Stimulated activated CD4-positive, alpha-beta T cell treated with anti-CD3 and anti-CD28 coated beads, TNF-alpha, amount 100 ng/mL, for 48 hours (primary cell): ENCODE data around the gene PTPRK.

Experiments used
- DNase-seq, 3 donors: peaks; one replicate each; pipeline ENCODE4 v3.0.0-alpha.2; 2020; ENCODE audit warnings: low read depth in 3 of 3

The PTPRK gene

DNA sequence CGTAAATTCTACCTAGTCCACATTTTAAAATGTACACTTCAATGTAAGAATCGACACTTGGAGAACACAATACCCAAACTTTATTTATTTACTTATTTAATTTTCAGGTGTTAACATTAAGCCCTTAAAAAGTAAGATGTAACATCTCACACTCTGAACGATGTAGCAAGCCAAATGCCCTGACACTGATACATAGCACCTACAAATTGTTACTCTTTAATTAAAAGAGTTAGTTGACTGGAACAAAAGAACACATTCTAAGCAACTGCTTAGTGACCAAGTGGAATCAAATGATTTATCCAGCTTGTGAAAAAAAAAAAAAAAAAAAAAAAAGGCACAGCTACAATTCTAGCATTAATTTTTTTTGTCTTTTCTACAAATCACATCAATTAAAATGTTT, 327.4 kb downstream of the PTPRK start:
- DNase-seq = no peak

DNA sequence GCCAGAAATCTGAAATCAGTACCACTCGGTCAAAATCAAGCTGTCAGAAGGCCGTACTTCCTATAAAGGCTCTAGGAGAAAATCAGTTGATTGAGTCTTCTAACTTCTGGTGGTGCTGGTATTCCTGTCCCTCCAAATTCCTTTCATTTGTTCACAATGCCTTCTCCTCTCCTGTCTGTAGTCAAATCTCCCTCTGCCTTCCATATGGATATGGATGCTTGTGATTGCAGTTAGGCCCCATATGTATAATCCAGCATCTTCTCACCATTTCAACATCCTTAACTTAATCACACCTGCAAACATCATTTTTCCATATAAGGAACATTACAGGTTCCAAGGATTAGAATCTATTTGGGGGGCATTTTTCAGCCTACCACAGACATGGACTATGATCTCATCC, 331.7 kb downstream of the PTPRK start:
- DNase-seq = no peak

DNA sequence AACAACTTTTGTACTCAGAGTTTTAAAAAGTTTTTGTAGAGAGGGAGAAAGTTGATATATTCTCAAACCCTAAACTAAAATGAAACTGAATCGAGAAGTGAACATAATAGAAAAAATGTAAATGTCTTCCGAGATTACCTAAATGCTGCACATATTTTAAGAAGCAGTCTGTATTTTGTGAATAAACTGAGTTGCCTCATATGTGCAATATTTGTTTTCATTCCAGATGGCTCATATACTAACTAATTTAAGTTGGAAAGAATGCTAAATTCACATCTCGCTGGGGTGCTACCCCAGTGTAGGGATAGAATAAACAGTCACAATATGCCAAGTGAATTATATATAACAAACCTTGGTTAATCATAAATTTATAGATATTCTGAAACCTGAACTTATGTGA, 333.7 kb downstream of the PTPRK start:
- DNase-seq = no peak

DNA sequence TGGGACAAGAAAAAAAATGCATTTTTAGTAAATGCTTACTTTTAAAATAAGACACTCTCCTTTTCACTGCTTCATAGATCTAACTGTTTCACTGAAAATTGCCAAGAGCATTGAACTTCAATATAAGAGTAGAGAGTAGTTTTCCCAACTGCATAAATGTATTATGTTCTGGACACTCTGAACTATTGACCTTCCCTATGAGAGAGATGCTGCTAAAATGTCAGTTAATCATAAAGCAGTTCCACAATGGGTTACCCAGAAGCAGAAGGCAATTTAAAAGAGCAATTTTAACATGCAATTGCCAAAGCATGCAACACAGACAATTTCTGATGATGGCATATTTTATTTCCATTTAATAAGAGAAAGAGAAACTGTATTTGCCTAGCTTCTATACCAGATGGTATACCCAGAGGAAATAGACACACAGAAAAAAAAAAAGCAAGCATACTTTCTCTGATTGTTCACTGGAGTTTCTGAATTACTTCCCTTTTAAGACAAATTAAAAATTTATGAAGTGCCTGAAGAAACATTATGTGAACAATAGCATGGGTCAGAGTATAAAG, 340.4 kb downstream of the PTPRK start:
- DNase-seq = no peak

DNA sequence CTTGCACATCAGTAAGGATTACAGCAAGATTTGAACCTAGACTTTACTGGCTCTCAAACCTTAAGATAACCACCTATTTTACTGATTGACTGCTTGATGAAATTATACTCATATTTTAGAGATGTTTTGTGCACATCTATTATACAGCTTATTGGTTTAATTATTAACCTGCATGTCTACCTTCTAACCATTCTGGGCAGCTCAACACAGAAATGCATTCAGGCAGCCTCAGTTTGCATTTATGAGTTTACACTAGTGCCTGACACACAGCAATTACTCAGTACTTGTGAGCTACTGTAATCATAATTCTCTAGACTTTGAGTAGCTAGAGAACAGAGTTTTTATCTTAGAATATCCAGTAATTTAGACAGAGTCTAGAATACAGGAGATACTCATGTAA, 345.7 kb downstream of the PTPRK start:
- no peak for DNase-seq

DNA sequence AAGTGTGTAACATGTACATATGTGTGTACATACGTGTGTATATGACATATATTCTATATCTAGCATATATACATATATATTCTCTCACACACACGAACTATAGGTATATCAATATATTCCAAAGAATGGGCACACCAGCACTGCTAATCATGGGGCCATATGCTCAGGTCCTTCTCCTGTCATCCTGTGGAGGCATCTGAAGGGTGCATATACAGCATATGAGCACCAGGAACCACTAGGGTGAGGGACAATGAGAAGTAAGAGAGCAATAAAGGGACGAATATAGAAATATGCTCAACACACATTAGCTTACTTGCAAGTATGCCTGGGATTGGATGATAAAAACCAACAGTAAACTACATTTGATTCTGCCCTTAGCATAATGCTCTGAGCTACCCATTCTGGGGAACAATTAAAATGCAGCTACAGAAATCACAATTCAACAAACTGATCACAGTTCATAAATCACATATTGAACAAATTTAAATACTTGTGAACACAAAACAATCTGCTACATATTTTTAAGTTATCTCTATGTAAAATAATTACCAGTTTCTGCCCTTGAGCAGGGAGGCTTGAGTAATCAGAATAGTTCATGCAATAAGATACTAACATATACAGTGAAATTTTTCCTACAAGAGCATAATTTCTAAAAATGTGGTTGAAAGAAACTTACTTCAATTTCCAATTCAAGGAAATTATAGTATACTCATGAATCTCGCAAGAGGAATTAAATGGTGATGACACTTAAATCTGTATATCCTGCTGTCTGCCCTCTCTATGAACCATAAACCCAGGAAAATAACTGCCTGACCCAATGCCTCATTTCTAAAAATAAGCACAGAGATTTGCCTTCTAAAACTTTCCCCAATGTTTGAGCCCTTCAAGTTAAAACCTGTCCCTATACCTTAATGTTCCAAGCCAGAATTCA, 347.4 kb downstream of the PTPRK start:
- no peak for DNase-seq

DNA sequence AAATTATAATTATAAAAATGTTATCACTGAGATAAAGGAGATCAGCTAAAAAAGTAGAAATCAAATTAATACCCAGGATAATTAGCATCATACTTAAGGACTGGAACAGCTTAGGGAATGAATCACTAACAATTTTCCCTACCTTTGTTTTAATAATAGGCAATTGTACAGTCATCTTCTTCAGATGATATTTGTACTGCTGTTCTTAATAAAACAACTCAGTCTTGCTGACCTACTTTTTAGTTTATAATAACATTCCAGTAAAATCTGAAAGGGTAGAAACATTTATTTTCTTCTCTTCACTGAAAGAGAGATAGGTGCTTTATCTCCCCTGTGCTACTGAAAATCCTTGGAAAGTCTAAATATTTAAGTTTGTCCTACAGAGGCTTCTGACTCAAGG, 348.3 kb downstream of the PTPRK start:
- DNase-seq = no peak

DNA sequence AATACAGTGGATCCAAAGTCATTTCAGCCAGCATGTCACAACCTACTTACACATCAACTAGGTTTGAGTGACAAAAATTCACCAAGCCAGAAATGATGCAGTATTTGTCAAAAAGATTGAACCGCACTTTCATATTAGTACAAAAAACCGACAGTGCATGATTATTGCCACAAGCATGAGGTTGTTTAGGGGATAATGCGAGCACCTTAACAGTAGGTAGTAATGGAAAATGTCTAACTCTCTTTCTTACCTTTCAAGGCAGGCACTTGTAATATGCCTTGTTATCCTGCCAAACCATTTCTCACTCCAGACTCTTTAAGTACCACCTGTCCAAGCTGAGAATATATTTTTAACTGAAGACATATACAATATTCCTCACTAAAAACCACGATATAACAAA, 349.2 kb downstream of the PTPRK start:
- DNase-seq = no peak

DNA sequence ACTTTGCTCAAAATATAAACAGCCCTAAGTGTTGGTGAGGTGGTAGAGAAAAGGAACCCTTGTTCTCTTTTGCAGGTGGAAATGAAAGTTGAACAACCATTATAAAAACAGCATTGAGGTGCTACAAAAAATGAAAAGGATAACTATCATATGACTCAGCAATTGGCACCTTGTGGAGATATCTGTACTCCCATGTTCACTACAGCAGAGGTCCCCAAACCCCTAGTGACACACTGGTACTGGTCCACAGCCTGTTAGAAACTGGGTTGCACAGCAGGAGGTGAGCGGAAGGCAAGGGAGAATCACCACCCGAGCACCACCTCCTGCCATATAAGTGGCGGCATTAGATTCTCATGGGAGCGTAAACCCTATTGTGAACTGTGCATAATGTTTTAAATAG, 352.2 kb downstream of the PTPRK start:
- no peak for DNase-seq

DNA sequence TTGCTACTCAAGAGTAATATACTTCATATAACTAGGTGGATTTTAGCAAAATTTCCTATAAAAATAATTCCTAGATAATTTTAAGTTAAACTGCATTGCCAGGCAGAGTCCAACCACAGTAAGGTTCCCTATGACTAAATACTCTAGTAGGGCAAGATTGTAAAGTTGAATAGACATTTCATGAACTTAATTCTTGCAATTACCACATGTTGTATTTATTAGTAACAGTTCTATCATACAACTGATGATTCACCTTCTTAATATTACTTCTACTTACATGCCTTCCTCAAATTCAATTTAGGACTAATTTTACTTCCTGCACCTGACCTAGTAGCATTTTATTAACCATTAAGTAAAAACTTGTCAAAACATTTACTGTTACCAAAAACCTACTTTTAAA, 352.8 kb downstream of the PTPRK start:
- no peak for DNase-seq

DNA sequence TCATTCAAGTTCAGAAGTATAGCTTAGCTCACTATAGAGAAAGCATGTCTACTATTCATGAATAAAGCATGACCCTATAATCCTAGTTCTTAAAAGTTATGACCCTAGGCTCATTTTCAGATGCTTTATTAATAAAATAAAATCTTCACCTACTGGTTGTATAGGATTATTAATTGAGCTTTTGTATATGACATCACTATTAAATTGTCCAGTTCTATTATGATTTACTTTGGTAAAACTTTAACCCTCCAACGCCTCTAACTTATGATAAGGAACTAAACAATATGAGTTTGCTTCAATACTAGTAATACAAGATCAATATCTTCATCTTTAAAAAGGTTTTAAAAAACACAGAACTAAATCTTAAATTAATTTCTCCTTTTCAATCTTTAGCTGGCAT, 356.1 kb downstream of the PTPRK start:
- no peak for DNase-seq

DNA sequence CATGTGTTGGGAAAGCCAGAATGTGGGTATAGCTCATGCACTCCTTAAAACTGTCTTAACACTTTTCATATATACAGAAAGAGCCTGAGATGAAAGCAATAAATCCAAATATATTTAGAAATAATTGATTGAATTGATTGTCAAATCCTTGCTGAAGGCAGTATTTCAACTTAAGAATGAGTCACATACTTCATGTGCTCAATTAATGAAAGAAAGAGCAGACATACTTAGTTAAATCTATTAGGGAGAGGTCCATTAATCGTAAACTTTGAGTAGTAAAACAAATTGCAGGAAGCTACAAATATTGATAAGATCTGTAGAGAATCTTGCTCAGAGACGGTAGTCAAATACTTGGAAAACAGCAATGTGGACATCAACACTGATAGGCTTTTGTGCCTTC, 358.0 kb downstream of the PTPRK start:
- no peak for DNase-seq

DNA sequence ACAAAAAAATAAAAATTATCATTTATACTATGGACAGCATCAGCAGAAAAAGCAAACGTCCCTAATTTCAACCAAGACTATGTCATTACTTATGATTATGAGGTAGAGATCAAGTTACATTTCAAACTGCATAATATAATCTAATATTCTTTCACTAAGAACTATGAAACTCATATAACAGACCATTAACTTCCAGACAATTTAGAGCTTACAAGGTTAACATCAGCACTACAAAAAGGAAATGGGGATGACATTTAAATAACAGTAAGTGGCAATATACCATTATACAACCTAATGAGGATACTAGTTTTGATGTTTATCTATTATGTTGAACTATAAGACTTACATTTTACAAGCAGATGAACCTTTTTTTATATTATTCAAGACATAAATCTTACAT, 358.6 kb downstream of the PTPRK start:
- no peak for DNase-seq

DNA sequence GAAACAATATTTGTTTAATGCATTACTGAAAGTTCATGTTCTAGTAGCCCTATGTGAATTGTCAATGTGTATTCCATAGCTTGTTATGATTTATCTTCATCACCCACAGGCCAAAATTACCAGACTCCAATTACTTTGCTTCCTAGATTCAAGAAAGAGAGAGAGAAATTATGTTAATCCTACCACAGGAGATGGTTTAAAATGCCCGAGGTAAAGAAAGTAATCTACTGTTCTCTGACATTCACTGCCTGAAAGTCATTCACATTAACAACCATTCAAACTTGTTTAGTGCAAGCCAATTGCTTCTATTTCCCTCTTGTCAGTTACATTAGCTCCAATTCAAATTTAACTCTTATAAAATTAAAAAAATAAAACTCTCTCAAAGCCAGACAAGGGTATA, 359.1 kb downstream of the PTPRK start:
- no peak for DNase-seq

DNA sequence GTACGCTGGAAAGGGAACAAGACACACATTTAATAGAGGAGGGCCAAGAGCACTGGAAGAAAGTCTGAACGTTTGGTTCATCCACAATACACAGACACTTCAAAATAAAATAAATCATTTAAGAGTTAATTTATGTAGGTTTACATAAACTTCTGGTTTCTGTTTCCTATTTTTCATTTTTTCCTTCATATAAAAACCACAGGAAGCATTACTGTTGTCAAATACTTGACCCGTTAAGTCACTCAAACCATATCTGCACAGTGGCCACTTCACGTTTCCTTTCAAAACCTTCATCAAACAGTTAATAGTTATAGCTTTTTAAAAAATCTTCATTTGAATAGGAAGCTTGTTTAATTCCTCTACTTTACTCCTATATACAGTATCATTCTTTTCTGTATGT, 361.9 kb downstream of the PTPRK start:
- no peak for DNase-seq

DNA sequence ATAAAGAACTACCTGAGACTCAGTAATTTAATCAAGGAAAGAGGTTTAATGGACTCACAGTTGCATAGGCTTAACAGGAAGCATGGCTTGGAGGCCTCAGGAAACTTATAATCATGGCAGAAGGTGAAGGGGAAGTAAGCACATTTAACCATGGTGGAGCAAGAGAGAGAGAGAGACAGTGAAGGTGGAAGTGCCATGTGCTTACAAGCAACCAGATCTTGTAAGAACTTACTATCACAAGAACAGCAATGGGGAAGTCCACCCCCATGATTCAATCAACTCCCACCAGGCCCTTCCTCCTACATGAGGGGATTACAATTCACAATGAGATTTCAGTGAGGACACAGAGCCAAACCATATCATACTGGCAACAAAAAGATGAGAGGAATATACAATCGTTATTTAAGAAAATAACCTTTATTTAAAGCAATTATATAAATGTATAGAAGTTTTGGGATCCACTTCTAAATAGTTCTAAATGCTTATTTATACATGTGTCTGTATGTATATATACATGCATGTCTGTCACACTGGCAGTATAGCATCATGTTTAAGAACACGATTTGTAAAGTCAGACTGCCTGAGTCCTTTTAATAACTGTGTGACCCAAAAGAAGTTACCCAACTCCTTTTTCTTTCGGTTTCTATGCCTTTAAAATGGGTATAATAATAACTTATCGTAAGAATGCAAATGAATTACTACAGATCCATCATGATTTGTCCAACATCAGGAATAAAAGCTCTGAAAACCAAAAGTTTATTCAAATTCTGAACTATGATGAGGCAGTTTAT, 363.9 kb downstream of the PTPRK start:
- DNase-seq = no peak

DNA sequence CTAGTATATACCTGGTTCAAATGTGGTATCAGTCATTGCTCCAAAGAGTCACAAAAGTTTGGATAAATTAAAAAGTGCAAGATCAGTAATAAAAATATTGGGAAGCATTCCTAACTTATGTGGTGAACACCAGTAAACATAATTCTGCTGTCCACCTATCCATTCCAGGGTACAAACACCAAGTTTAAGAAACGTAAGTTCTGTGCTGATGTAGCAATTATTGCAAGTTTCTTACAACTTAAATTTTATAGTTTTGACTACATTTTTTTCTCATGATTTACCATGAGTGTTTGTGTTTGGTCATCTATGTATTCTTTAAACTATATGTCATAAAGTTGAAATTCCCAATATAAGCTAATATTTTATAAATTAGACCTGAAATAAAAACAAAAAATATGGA, 364.6 kb downstream of the PTPRK start:
- no peak for DNase-seq

DNA sequence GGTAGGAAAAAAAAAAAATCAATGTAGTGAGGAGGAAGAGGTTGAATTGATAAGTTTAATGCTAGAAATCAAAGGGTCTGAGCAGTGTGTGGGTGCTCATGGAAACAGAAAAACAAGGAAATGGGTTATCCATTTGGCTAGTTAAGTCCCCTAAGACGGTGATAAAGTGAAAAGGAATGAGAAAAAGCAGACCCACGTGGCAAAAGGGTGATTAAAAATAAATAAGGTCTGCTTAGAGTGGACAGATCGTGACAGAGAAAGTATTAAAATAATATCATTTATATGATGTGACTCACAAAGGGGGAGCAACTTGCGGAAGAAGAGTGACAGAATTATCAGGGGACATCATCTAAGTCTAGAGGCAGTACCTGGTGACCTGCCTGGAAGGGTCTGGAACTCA, 367.8 kb downstream of the PTPRK start:
- no peak for DNase-seq

DNA sequence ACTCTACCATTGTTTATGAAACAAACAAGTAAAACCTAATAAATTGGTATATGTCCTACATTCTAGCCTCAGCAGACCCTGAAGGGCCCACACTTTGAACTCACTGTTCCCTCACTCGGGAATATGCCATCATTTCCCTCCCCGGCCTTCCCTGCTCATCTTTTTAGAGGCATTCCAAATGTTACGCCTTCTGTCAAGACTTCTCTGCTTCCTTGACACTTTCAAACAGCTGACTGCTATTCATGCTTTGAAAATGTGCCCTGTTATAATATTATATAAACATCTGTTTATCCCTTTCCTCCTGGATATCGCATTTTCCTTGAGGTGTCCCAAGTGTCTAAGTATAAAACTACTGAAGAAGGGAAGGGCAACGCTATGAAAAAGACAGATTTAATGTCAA, 370.0 kb downstream of the PTPRK start:
- no peak for DNase-seq

DNA sequence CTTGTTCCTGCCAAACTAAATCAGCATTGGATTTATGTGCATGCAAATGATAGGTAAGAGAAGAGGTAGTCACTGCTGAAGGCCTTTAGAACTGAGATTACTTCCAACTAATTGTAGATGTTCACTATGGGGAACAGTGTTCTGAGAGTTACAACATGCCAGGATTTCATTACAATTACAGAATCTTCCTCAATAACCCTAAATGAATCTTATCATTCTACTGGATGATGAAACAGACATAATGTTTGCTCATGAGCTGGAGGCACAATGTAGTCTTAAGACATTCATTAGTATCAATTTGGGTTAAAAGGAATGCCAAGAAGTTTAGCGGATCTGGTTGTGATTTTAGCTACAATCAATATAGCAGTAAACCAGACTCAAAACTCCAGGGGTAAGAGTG, 370.6 kb downstream of the PTPRK start:
- DNase-seq = no peak

DNA sequence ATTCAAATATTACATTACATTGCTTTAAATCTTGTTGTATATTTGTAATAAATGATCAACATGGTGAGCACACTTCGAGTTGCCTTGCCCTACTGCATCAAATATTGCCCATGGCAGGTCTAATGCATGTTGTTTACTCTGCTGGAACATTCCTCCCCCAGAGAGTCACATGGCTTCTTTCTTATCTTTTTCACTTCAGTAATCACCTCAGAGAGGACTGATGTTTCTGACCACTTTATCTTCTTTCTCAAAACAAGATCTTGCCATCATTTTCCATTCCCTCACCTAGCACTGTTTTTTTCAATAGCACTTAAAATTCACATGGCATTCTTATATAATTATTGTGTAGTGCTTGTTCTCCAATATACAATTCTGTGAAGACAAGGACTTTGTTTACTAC, 376.1 kb downstream of the PTPRK start:
- no peak for DNase-seq

DNA sequence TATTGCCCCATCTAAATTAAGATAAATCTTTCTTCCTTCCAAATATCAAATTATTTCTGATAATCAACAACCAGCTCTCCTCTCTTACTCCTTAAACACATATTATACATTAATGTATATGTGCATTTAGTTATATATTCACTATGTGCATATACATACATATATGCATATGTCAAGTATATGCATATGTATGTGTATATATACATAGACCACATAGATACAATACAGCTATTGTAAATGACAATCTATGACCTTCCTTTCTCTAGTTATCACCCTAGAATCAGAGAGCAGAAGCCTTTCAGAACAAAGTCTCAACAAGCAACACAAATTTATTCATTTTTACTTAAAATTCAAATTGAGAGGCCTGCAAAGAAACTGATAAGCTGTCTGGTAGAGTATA, 378.5 kb downstream of the PTPRK start:
- no peak for DNase-seq

DNA sequence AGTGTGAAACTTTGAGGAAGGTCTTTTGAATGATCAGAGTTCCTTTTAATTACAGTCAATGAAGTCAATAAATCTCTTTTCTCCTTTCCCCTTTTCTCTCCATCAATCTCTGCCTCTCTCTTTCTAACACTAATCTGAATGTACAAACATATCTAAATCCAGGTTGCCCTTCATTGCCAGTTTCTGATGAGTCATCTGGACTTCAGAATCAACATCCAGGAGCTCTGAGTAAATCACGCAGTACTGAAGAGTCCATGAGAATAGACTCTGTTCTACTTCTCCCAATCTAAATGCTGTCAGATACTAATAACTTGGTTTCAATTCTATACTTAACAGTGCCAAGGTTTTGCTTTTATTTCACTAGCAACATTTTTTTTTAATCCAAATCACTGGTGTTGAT, 380.9 kb downstream of the PTPRK start:
- DNase-seq = no peak
